ENCODE measurements around the gene PEAK1. TPM values are rescaled to one million over a fixed set of nuclear protein-coding genes. Genes with fewer than 3 reads are reported as not detected.

PEAK1 gene
- polyA plus RNA-seq, 1 donor (not counting 4 experiments of a cell fraction or from before 2014, with no cell fraction given), result 5.9 TPM

- H3K4me2 ChIP-seq (ENCODE audit: control insufficient read depth, extremely low read depth, insufficient read depth, low read depth, low read length), result no peak overlapping the region
- no peak for DNase-seq (ENCODE audit: low read depth, low spot score)
- no peaks in the 10 kb centered on the region for H3K9me1 ChIP-seq (ENCODE audit: control insufficient read depth, extremely low read depth, insufficient read depth, low read length)
- H3K4me1 ChIP-seq (ENCODE audit: control insufficient read depth, extremely low read depth, insufficient read depth, low read length), result peaks cover 23% of the 10 kb centered on the region
- TF ChIP-seq EZH2 (IDR thresholded peaks at IDR 0.05; ENCODE audit: low read length) (no peak), CTCF (optimal IDR thresholded peaks at IDR 0.05 in 1 of 3, IDR thresholded peaks at IDR 0.05 in 1 of 3, conservative IDR thresholded peaks at IDR 0.05 in 1 of 3; ENCODE audit: extremely low read depth in 1 of 3, insufficient read depth in 2 of 3, low read length in 3 of 3) (no peak)
- H3K27me3 ChIP-seq (ENCODE audit: control insufficient read depth, extremely low read depth, insufficient read depth, low read length), result no peaks in the 10 kb centered on the region
- dilution Hi-C loops (cut with MboI; ENCODE audit: extremely low pct_ligation_motif_present, low sequenced_read_pairs), result no loop called here
- peaks cover 17% of the 10 kb centered on the region for H3K79me2 ChIP-seq (ENCODE audit: control insufficient read depth, insufficient read depth, low read length)
- H3K9me3 ChIP-seq (ENCODE audit: control insufficient read depth, low read depth, low read length), result no peaks in the 10 kb centered on the region
- no peaks in the 10 kb centered on the region for H3K36me3 ChIP-seq (ENCODE audit: control insufficient read depth in 2 of 2, extremely low read depth in 1 of 2, insufficient read depth in 2 of 2, low read length in 2 of 2)
- H4K20me1 ChIP-seq (ENCODE audit: control insufficient read depth, extremely low read depth, insufficient read depth, low read length), result no peaks in the 10 kb centered on the region
- H2AFZ ChIP-seq (ENCODE audit: control insufficient read depth, low read length), result no peak overlapping the region
- FAIRE-seq, result no peak
- H3K9ac ChIP-seq (ENCODE audit: control insufficient read depth, extremely low read depth, insufficient read depth, low read length), result no peak overlapping the region
- H3K27ac ChIP-seq (ENCODE audit: control insufficient read depth, insufficient read depth, low read length), result no peak overlapping the region
- H3K4me3 ChIP-seq (ENCODE audit: control insufficient read depth in 2 of 3, extremely low read depth in 1 of 3, insufficient read depth in 2 of 3, low read depth in 1 of 3, low read length in 3 of 3), result no peak overlapping the region
Measured at GRCh38 chr15:77414789-77415442, 5.0 kb downstream of the PEAK1 start.

- H3K27ac ChIP-seq (ENCODE audit: control insufficient read depth, insufficient read depth, low read length), result no peak overlapping the region
- no peak overlapping the region for H3K4me3 ChIP-seq (ENCODE audit: control insufficient read depth in 2 of 3, extremely low read depth in 1 of 3, insufficient read depth in 2 of 3, low read depth in 1 of 3, low read length in 3 of 3)
- FAIRE-seq (no peak), DNase-seq (ENCODE audit: low read depth, low spot score) (no peak)
- dilution Hi-C loops (cut with MboI; ENCODE audit: extremely low pct_ligation_motif_present, low sequenced_read_pairs), result no loop called here
- H3K9me1 ChIP-seq (ENCODE audit: control insufficient read depth, extremely low read depth, insufficient read depth, low read length), result no peaks in the 10 kb centered on the region
- peaks cover 20% of the 10 kb centered on the region for H3K4me1 ChIP-seq (ENCODE audit: control insufficient read depth, extremely low read depth, insufficient read depth, low read length)
- H3K4me2 ChIP-seq (ENCODE audit: control insufficient read depth, extremely low read depth, insufficient read depth, low read depth, low read length), result no peak overlapping the region
- peaks cover 15% of the 10 kb centered on the region for H3K79me2 ChIP-seq (ENCODE audit: control insufficient read depth, insufficient read depth, low read length)
- no peaks in the 10 kb centered on the region for H3K27me3 ChIP-seq (ENCODE audit: control insufficient read depth, extremely low read depth, insufficient read depth, low read length)
- TF ChIP-seq CTCF (optimal IDR thresholded peaks at IDR 0.05 in 1 of 3, IDR thresholded peaks at IDR 0.05 in 1 of 3, conservative IDR thresholded peaks at IDR 0.05 in 1 of 3; ENCODE audit: extremely low read depth in 1 of 3, insufficient read depth in 2 of 3, low read length in 3 of 3), result no peak
- no peak overlapping the region for H2AFZ ChIP-seq (ENCODE audit: control insufficient read depth, low read length)
- no peak overlapping the region for H3K9ac ChIP-seq (ENCODE audit: control insufficient read depth, extremely low read depth, insufficient read depth, low read length)
- no peaks in the 10 kb centered on the region for H3K9me3 ChIP-seq (ENCODE audit: control insufficient read depth, low read depth, low read length)
- H4K20me1 ChIP-seq (ENCODE audit: control insufficient read depth, extremely low read depth, insufficient read depth, low read length), result no peaks in the 10 kb centered on the region
- H3K36me3 ChIP-seq (ENCODE audit: control insufficient read depth in 2 of 2, extremely low read depth in 1 of 2, insufficient read depth in 2 of 2, low read length in 2 of 2), result no peaks in the 10 kb centered on the region
Measured at GRCh38 chr15:77413699-77414349, 6.1 kb downstream of the PEAK1 start.

Data from keratinocyte (primary cell).